Hepatic stellate cell (primary cell): ENCODE data around the gene UCP2.

Experiments
- DNase-seq: peaks from one replicate; pipeline ENCODE4 v3.0.0; 2011; ENCODE audit warnings: low spot score

UCP2 gene

DNA sequence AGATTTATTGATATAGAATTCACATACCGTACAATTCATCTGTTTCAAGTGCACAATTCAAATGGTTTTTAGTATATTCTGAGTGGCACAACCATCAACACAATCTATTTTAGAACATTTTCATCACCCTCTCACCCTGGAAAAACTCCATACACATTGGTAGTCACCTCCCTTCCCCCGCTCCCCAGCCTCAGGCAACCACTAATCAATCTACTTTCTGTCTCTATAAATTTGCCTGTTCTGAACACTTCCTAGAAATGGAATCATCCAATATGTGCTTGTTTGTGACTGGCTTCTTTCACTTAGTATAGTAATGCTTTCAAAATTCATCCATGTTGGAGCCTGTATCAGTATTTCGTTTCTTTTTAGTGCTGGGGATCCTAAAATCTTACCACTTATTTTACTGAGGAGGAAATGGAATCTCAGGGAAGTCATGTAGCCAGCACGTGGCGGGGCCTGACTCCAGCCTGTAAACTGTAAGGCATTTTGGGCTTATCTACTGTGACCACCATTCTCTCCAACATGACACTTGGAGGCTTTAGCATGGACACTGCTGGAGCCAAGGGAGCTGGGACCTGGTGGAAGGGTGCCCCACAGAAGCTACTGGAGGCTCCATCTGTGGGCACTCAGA, 27.1 kb upstream of the UCP2 start:
- DNase-seq: no peak

DNA sequence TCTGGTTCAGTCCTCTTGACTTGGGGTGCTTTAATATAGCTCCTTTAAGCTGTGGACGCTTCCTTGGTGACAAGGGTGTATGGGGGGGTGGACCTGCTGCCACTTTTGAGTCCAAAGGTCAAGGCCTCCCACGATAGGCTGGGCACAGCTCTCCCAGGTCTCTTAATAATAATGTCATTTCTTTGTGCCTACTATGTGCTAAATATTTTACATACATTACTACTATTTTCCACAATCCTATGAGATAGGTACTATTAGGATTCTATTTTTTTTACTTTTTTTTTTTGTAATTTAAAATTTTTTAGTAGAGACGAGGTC, 26.5 kb upstream of the UCP2 start:
- no peak for DNase-seq

DNA sequence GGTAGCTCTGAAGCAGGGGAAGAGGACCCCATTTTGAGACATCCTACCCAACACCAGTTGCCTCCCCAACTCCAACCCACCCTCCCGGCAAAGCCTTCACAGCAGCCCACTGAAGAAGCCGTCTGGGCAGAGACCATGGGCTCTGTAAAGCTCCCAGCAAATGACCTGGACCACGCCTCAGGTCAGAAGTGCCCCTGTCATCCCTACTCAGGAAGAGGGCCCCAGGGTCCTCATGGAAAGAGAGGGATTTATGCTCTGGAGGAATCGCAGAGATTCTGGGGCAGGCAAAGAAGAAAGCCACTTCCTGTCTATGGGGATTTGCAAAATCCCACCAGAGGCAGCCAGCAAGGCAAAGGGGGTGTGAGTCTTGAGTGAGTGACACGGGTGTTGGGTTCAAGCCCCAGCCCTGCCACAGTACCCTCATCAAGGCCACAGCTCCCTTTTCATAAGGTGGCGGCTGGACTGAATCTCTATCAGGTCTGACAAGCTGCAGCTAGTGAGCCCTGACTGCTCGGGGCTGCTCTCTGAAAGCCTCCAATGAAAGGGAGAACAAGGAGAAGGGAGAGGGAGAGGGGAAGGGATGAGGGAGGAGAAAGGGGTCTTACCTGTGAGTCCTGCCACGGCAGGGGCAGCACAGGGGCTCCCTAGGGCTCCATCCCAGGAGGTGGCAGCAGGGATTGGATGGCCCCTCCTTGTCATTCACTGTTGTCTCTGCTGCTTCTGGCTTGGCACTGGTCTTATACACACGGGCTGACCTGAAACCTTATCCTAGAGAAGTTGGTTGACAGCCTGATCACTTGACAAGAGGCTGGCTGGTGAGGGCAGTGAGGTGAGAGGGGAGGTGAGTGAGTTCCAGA, 26.0 kb upstream of the UCP2 start, which contains the start of gene UCP3:
Gene UCP3, minus strand, starts transcription at position 713 of the 857 bp plus-strand sequence. CDS start 2,043 bp downstream, outside the sequence.
- DNase-seq: no peak

DNA sequence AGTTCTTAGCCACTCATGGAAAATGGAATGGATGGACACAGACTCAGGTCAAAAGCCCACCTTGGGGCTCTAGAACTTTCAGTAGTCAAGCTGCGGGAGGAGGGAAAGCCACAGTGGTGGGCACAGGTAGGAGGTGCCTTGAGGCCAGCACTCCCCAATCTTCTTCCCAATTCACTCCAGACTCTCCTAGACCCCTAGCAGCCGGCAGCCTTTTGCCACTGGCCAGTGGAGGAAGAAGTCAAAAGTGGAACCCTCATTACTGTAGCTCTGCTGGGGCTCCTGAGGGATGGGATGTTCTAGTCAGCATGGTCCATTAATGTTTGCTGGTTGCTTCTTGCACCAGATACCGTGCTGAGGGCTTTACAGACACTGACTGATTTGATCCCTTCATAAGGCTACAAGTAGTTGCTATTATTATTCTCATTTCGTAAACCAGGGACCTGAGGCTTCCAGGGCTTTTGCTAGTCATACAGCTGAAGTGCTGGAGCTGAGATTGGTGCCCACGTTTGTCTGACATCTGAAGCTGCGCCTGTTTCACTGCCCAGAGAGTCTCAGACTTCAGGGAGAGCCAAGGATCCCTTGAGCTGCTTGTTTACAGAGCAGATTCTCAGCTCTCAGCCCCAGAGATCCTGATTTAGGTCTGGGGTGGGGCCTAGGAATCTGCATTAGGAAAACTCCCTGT, 25.2 kb upstream of the UCP2 start:
- no peak for DNase-seq

DNA sequence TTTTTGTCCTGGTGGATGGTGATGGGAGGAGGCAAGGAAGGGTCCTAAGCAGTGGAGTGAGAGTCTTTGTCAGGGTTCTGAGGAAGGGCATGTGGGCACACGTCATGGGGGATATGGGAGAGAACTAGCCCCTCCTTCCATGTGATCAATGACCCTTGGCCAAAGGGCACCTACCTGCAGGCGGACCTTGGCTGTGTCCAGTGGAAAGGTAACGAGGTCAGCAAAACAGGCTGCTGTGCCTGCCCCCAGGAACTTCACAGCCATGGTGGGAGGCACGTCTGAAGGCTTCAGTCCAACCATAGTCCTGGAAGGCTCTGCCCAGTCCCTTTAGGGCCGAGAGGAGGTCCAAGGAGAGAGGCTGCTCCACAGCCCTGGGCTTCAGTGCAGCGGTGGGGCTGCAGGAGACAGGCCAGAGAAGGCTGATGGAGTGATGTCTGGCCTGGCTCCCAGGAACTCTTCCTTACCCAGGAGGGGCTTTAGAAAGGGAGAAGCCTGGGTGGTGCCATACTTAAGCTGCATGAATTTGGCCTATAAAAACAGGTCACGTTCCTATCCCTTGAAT, 24.2 kb upstream of the UCP2 start:
- no peak for DNase-seq

DNA sequence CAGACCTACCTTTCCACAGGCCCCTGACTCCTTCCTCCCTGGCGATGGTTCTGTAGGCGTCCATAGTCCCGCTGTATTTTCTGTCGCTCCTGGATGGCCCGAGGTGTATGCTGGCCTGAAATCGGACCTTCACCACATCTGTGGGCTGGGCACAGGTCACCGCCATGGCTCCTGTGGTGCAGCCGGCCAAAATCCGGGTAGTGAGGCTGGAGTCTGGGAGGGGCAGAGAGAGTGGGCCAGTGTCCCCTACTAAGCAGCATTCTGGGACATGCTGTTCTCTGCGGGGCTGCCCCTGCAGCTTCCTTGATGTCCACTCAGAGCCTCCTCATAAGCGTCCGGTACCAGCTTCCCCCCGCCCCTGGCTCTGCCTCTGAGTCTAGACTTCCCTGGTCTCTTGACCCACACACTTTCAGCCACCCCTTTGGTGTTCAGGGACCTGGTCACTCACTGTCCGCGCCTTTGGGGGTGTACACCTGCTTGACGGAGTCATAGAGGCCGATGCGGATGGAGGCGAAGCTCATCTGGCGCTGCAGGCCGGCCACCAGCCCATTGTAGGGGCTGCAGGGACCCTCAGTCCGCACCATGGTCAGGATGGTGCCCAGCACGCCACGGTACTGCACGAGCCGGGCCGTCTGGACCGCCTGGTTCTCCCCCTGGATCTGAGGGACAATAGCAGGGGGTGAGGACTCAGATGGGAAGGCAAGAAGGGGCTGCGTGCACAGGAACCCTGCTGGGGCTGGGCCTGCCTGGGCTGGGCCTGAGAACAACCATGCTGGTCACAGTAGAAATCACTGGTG, 23.3 kb upstream of the UCP2 start:
- DNase-seq: no peak

DNA sequence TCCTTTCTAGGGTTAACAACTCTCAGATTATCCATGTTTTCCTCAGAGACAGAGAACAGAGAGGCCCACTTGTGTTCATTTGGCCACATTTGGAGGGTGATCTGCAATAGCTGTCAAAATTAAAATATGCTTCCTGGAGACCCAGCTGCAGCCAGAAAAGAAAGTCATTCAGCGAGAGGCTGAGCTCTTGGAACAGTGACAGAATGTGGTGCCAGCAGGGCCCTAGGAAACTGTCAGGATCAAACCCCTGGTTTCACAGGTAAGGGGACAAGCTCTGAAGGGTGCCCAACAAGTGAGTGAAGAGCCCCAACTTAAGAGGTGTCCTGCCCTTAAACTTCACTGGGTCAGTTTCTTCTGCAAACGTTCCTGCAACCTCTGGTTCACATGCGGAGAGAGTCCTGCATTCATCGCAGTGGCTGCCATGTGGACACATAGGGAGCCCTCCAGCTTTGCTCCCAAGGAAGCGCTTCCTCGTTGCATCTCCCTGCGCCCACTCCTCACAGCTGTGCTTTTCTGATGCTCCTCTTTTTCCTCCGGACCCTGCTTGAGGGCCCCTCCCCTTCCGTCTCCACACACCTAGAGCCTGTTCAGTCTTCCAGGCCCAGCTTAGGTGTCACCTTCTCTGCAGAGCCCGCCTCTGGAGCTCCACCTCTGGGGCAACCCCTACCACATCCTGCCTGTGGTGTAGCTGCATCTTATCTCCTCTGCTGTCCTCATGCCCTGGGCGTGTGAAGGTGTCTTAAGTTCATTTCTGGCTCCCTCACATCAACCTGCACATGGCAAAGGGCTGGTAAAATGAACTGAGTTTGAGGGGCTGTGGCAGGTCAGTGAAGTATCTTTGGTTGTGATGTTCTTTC, 22.3 kb upstream of the UCP2 start:
- DNase-seq: no peak

DNA sequence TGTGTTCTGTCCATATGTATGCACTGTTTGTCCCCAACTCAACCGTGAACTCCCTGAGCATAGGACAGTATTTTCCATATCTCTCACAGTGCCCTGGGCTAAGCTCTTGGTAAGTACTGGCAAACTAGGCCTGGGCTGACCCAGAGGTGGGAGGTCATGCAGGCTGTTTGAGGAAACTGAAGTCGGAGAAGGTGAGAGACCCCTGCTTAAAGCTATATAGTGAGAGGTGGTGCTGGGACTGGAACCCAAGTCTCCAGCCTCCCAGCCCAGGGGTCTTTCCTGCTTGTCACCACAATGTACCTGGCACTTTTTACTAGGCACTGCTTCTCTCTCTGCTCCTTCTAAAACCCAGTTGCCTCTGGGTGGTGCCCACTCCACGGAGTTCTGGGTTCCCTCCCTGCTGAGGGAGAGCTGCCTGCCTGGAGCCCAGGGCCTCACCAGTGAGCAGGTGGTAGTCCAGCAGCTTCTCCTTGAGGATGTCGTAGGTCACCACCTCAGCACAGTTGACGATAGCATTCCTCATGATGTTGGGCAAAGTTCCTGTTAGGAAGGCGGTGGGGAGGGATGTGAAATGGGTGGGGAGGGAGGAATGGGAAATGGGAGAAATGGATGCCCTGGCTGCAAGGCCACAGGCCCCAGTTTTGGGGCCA, 21.5 kb upstream of the UCP2 start:
- no peak for DNase-seq

DNA sequence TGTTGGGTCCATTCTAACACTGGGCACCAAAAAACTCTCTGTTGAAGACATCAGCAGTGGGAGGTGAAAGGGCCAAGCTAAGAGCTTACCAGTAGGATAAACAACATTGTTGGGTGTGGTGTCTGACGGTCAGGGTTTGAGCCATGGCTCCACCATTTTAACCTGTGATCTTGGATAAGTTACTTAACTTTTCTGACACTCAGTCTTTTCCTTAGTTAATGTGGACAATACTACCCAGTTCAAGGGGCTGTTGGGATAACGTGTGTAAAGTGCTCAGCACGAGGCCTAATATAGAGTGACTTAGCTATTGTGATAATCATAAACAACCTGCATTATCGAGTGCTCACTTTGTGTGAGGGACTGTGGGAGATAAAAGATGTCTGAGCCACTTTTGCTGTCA, 20.2 kb upstream of the UCP2 start:
- no peak for DNase-seq

DNA sequence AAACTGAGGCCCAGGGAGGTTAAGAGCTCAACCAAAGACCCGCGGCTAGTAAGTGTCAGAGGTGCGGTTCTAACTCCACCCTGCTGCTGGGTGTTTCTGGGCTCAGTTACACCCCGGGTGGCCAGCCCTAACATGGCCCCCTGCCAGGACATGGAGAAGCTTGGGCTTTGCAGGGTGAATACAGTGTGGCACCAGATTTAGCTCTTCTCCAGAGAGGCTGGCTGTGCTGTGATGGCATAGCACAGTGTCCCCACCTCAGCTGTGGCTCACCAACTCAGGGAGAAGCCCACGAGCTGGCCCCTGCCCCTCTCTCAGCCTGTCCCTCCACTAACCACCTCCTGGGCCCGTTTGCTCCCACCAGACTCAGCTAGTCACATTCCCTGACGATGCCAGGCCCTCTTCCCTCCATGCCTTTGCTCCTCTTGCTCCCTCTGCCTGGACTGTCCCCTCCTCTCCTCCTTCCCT, 19.2 kb upstream of the UCP2 start:
- no peak for DNase-seq

DNA sequence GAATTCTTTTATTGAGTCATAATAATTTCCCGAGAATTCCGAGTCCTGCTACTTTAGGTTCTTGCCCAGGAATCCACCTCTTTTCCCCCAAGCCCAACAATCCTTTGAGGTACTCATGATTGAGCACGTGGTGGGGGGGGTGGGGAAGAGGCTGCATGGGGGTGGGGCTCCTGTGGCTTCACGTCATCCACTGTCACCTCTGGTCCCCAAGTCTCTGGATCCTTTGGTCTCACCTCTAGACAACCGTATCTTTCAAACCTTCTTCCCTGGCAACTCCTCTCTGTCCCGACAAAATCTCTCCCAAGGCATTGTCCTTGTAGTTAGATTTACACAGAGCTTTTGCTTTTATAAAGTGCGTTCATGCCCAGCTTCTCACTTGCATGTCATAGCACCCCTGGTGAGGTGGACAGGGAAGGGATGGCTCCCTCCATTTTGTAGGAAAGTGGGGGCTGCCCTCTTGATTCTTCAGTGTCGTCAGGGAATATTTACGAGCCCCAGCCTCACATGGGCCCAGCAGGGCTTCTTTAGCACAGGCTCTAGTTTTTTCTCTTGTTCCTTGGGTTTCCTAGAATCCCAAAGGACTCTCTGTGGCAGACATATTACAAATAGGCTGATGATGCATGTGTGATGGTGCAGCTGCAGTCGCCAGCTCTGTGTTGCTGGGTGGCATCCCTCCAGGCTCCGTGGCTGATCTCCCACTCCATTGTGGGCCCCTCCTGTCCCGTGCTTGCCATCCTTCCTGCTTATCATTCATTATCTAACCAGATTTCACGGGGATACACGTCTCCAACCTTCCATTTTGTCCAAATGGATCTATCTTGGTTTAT, 17.9 kb upstream of the UCP2 start:
- no peak for DNase-seq

DNA sequence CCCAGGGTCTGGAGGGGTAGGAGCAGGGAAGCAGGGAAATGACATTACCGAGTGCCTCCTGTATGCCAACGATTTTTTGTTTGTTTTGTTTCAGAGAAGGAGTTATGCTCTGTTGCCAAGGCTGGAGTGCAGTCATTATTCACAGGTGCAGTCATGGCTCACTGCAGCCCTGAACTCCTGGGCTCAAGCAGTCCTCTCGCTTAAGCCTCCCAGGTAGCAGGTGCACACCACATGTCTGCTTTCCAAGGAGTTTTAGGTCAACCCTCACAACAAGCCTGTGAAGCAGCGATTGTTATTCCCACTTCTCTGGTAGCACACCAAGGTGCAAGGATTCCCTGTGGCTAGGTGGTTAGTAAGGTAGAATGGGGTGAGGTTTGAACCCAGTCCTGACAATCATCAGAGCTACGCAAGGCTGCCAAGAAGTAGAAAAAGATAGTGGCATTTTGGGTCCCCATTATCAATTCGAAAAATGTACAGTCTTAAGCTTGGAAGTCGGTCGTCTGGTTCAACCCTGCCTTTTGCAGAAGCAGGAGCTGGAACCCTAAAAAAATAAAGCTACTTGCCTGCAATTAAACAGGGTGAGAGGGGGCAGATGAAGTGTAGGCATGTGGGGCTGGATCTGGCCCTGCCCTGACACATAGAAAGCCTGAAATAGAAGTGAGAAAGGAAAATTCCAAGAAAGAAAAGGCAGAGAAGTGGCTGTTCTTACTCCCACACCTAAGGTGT, 17.1 kb upstream of the UCP2 start:
- DNase-seq: no peak

DNA sequence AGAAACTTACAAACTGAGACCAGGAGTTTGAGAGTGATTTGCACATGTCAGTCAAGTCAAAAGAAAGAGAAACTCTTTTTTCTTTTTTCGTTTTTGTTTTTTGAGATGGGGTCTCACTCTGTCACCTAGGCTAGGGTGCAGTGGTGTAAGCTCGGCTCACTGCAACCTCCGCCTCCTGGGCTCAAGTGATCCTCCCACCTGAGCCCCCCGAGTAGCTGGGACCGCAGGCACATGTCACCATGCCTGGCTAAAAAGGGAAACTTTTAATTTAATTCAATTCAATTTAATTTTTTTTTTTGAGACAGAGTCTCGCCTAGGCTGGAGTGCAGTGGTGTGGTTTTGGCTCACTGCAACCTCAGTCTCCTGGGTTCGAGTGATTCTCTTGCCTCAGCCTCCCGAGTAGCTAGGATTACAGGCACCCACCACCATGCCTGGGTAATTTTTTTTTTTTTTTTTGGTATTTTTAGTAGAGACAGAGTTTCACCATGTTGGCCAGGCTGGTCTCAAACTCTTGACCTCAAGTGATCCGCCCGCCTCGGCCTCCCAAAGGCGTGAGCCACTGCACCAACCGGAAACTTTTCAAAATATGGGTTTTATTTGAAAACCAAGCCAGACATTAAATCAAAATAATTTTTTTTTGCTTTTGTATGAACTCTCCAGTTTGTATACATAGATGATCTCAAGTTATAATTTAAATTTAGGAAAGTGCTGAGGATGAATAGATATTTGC, 16.4 kb upstream of the UCP2 start:
- DNase-seq: no peak

DNA sequence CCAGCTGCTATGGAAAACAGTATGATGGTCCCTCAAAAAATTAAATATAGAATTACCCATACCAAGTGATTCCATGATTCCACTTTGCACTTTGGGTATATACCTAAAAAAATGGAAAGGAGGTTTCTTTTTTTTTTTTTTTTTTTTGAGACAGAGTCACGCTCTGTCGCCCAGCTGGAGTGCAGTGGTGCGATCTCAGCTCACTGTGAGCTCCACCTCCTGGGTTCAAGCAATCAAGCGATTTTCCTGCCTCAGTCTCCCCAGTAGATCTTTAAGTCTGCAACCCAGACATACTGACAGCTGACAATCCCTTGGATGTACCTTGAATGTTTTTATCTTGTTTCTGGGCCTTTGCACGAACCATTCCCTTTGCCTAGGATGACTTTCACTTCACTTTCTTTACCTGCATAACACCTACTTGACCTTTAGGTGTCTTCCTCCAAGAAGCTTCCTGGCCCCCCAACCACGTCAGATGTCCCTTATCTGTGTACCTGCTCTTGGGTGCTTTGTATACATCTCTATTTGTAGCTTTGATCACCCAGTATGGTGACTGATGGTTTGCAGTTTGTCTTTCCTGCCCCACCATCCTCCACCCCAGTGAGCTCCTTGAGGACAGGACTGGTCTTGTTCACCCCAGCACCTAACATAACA, 14.6 kb upstream of the UCP2 start:
- no peak for DNase-seq

DNA sequence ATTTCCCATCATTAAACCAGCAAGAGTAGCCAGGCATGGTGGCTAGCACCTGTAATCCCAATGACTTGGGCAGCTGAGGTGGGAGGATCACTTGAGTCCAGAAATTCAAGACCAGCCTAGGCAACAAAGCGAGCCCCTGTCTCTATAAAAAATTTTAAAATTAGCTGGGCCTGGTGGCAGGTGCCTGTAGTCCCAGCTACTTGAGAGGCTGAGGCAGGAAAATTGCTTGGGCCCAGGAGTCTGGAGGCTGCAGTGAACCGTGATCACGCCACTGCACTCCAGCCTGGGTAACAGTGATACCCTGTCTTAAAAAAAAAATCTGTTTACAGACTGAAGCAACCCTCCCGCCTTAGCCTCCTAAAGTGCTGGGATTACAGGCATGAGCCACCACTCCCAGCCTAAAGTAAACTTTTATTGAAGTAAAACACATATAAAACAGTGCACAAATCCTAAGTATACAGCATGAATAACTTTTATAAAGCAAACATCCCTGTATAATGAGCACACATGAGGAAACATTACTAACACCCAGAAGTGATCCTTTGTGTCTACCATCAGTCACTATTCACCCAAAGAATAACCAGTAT, 13.6 kb upstream of the UCP2 start:
- no peak for DNase-seq

DNA sequence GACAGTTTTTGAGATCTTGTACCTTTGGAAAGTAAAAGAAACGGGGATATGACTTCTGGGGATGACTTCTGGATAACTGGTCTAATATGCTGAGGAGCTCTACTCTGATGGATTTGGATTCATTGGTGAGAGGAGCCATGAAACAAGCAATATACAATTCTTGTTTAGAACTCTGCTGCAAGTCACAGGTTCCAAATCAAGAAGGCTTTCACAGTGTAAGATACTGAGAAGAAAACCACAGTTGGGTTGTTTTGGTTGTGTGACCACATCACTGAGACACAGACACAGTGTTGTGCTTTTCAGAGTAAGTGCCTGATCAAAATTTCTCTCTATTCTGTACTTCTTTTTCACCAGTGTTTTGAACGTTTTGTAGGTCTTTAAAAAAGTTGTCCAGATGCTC, 13.1 kb upstream of the UCP2 start:
- DNase-seq: no peak

DNA sequence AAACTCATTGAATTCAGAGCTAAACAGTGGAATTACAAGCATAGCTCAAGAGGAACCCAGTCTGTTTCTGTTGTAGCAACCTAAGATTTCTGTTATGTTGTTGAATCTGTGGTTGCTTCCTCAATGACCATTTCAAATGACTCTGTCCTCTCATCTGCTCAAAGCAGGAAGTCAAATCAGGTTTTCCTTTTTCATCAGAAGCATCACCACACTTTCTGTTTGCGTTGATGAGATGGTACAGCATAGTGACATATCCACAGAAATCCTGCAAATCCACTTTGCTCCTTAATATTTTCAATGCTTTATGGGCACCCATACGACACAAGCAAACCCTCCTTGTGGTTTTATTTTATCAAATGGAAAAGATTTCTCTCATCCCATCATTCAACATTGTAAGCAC, 12.6 kb upstream of the UCP2 start:
- DNase-seq: no peak
